Right lobe of liver (tissue), 6 donors: ENCODE data around the gene ARSG. TPM values are rescaled to one million over a fixed set of nuclear protein-coding genes. Genes with fewer than 3 reads are reported as not detected.
A peak's percentile ranks its signal among the peaks of the same experiment; 100 is the strongest.

Experiments
- ATAC-seq, 4 donors: fragments of 200-7000 bp; cut with Tn5 transposase; one replicate each; pipeline ENCODE4 v1.9.1; 2020; ENCODE audit warnings: mild to moderate bottlenecking in 4 of 4, moderate library complexity in 4 of 4
- DNase-seq, 3 donors: peaks; one replicate each; pipeline ENCODE4 v3.0.0-alpha.2; 2020
- H3K27ac ChIP-seq, 3 donors: fragments of 200-600 bp; one replicate each; pipeline ENCODE4 v1.8.0; 2022
- H3K27me3 ChIP-seq, 2 donors: fragments of 200-600 bp; one replicate each; pipeline ENCODE4 v1.8.0; 2022
- H3K36me3 ChIP-seq, 4 donors: fragments of 200-600 bp; sonication (generic) in 1 of 4; one replicate each; pipeline versions ENCODE4 v1.5.1 to v1.8.0; 2017 to 2022; ENCODE audit warnings: control low read depth in 1 of 4
- H3K4me1 ChIP-seq, 4 donors: fragments of 200-600 bp; sonication (generic) in 1 of 4; one replicate each; pipeline versions ENCODE4 v1.5.1 to v1.8.0; 2017 to 2022; ENCODE audit warnings: control low read depth in 1 of 4
- H3K4me3 ChIP-seq, 3 donors: fragments of 200-600 bp; one replicate each; pipeline ENCODE4 v1.8.0; 2022
- H3K9me3 ChIP-seq, 4 donors: fragments of 200-600 bp; sonication (generic) in 1 of 4; one replicate each; pipeline versions ENCODE4 v1.5.1 to v1.8.0; 2017 to 2022; ENCODE audit warnings: control low read depth in 1 of 4
- CTCF ChIP-seq, 4 donors: fragments of 200-600 bp in 3 of 4; fragments of 450-650 bp in 1 of 4; IDR thresholded peaks; one replicate each; pipeline versions ENCODE4 v1.5.1 to v1.8.0; 2016 to 2022; ENCODE audit warnings: antibody characterized with exemption in 4 of 4, mild to moderate bottlenecking in 2 of 4
- POLR2A ChIP-seq: fragments of 450-650 bp; IDR thresholded peaks from one replicate; pipeline ENCODE4 v1.6.1; 2017; ENCODE audit warnings: antibody characterized with exemption, mild to moderate bottlenecking
- WGBS: methylation state at CpG from one replicate; pipeline ENCODE4 v1.1.6; 2018; ENCODE audit warnings: low coverage, low lambda C conversion rate; ENCODE audit not compliant: insufficient coverage; ENCODE audit errors: missing lambda C conversion rate; 5-methylcytosine and 5-hydroxymethylcytosine counted together
- intact Hi-C, 2 donors: fragments of 100-400 bp; cut with DNase I; formaldehyde crosslinking; loops; one replicate each; pipeline versions ENCODE4 v1.11.2 to v1.14.1; 2022
- total RNA-seq, 6 experiments: library from RNA; depleted of rRNA in 2 of 6; stranded (reverse); fragments of >200 nt in 2 of 6; fragmentation: NEBNext Ultra II Directional in 3 of 6; extraction: Animal tissue kit (Norgen Biotek cat#: 25700) in 3 of 6; gene quantifications; one replicate each; pipeline versions ENCODE4 v1.1.0 to v1.2.4, GENCODE V29; 2016 to 2023
- donor health status: DM: no; HTN: yes; CAD: no.
- donor health status: DM: no; HTN: no; CAD: no.
- donor health status: DM: no; HTN: no; CAD: no.
- donor health status: DM: no; HTN: yes; CAD: no.
- donor health status: DM: no; HTN: yes; CAD: no.

Gene ARSG
- total RNA-seq, 6 experiments from 2014 or later: 1.2 to 3.3 (median 2.5) TPM

DNA sequence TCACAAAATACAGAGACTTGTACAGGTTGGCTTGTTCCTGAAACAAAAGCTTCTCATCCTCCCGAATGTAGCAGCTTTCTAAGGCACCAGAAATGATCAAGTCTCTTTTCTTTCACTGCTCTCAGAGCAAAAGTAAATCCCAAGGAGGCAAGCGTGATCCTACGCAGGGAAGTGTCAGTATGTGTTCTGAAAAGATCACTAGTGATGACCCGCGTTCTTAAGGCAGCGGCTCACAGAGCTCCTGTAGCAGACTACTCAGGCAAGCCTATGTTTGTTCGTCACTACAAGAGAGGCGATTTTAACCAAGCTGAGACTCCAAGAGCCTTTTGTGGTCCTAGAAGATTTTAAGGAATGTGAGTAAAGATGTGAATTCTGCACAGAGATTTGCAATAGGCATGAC, 131.5 kb downstream of the ARSG start:
- DNase-seq: no peak
- Histone ChIP-seq H3K9me3 (no peaks in the 10 kb centered on the region), H3K4me3 (no peak overlapping the region), H3K36me3 (peaks cover 0 to 14% (median 3%) of the 10 kb centered on the region in 4 donors), H3K4me1 (no peaks in the 10 kb centered on the region), H3K27ac (no peak overlapping the region), H3K27me3 (no peaks in the 10 kb centered on the region)
- no peak for TF ChIP-seq CTCF (IDR thresholded peaks at IDR 0.05)
- no peak for TF ChIP-seq POLR2A
- intact Hi-C loops: no loop called here
- WGBS: 94% methylated on average over 8 of the region's 8 CpGs
- no peak for ATAC-seq

- ATAC-seq: peak in 1 of 4 donors; percentile 18
- H3K9me3 ChIP-seq: no peaks in the 10 kb centered on the region
- H3K4me3 ChIP-seq: no peak overlapping the region
- TF ChIP-seq POLR2A: no peak
- TF ChIP-seq CTCF (IDR thresholded peaks at IDR 0.05): no peak
- H3K36me3 ChIP-seq: peaks cover 0 to 18% (median 4%) of the 10 kb centered on the region in 4 donors
- 93% methylated on average over 2 of the region's 3 CpGs for WGBS
- no peaks in the 10 kb centered on the region for H3K27me3 ChIP-seq
- no peak overlapping the region for H3K27ac ChIP-seq
- H3K4me1 ChIP-seq: peaks cover 0 to 2% (median under 1%) of the 10 kb centered on the region in 4 donors
- DNase-seq: no peak
- intact Hi-C loops: no loop called here
These were observed 132.0 kb downstream of the ARSG start for GRCh38 chr17:68423251-68423650.

DNA sequence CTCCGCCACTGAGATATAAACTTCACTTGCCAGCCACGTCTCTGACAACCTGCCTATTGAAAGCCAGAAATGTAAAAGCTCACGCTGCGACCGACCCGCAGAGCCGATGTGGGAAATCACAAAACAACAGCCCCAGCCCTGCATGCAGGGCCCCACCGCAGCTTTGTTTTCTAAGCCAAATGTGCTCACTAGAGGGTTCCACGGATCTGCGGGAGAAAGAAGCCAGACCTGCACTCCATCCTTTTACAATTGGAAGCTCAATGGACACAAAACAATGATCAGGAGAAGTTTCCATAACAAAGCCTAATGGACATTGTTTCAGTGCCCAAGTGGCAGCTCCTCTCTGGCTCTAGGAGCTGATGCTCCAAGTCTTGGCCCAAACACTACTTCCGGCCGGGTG, 132.9 kb downstream of the ARSG start:
- intact Hi-C loops: no loop called here
- 96% methylated on average over 11 of the region's 12 CpGs for WGBS
- ATAC-seq (no peak), DNase-seq (no peak)
- H3K36me3 ChIP-seq: peaks cover 0 to 23% (median 4%) of the 10 kb centered on the region in 4 donors
- peaks cover 0 to 9% (median 4%) of the 10 kb centered on the region in 4 donors for H3K4me1 ChIP-seq
- no peak for TF ChIP-seq CTCF (IDR thresholded peaks at IDR 0.05)
- TF ChIP-seq POLR2A: no peak
- H3K27ac ChIP-seq: no peak overlapping the region
- no peaks in the 10 kb centered on the region for H3K9me3 ChIP-seq
- H3K27me3 ChIP-seq: no peaks in the 10 kb centered on the region
- no peak overlapping the region for H3K4me3 ChIP-seq

- WGBS: 89% methylated on average over 3 of the region's 6 CpGs
- no peak overlapping the region for H3K4me3 ChIP-seq
- peaks cover 0 to 9% (median 4%) of the 10 kb centered on the region in 4 donors for H3K4me1 ChIP-seq
- DNase-seq (no peak), ATAC-seq (no peak)
- H3K27ac ChIP-seq: no peak overlapping the region
- TF ChIP-seq CTCF (IDR thresholded peaks at IDR 0.05): no peak
- no peaks in the 10 kb centered on the region for H3K27me3 ChIP-seq
- H3K9me3 ChIP-seq: no peaks in the 10 kb centered on the region
- H3K36me3 ChIP-seq: peaks cover 0 to 25% (median 4%) of the 10 kb centered on the region in 4 donors
- intact Hi-C loops: no loop called here
These were observed 133.6 kb downstream of the ARSG start for GRCh38 chr17:68424861-68425260.

GRCh38 chr17:68425979-68426378, 134.7 kb downstream of the ARSG start:
- Histone ChIP-seq H3K27ac (no peak overlapping the region), H3K4me1 (peaks cover 0 to 9% (median 4%) of the 10 kb centered on the region in 4 donors), H3K4me3 (no peak overlapping the region), H3K36me3 (peaks cover 0 to 35% (median 4%) of the 10 kb centered on the region in 4 donors), H3K9me3 (no peaks in the 10 kb centered on the region), H3K27me3 (no peaks in the 10 kb centered on the region)
- intact Hi-C loops: no loop called here
- DNase-seq (no peak), ATAC-seq (no peak)
- no peak for TF ChIP-seq POLR2A
- no peak for TF ChIP-seq CTCF (IDR thresholded peaks at IDR 0.05)
- whole genome bisulfite sequencing: 74% methylated on average over 3 of the region's 12 CpGs
